Thyroid gland (tissue), 4 donors: Measurements from ENCODE around the gene FOXE3. TPM values are rescaled to one million over a fixed set of nuclear protein-coding genes. Genes with fewer than 3 reads are reported as not detected.

Experiments used
- DNase-seq, 2 donors: peaks; one replicate each; pipeline ENCODE4 v3.0.0-alpha.2; 2019
- H3K27ac ChIP-seq, 3 donors: fragments of 200-600 bp; sonication (generic); 1 replicate in 2 of 3; 2 replicates in 1 of 3; pipeline ENCODE4 v1.5.1; 2016 to 2019; ENCODE audit warnings: mild to moderate bottlenecking in 1 of 3, moderate library complexity in 1 of 3
- H3K27me3 ChIP-seq: fragments of 200-600 bp; sonication (generic); one replicate; pipeline ENCODE4 v1.5.1; 2019
- H3K36me3 ChIP-seq, 2 donors: fragments of 200-600 bp; sonication (generic); one replicate each; pipeline ENCODE4 v1.5.1; 2016 to 2019
- H3K4me1 ChIP-seq, 2 donors: fragments of 200-600 bp; sonication (generic); one replicate each; pipeline ENCODE4 v1.5.1; 2017 to 2019
- H3K4me3 ChIP-seq, 3 donors: fragments of 200-600 bp; sonication (generic); replicated peaks in 1 of 3; 1 replicate in 2 of 3; 2 replicates in 1 of 3; pipeline ENCODE4 v1.5.1; 2016; ENCODE audit warnings: mild to moderate bottlenecking in 1 of 3
- H3K9me3 ChIP-seq: fragments of 200-600 bp; sonication (generic); one replicate; pipeline ENCODE4 v1.5.1; 2017
- POLR2A ChIP-seq, 2 donors: fragments of 450-650 bp; IDR thresholded peaks; one replicate each; pipeline ENCODE4 v1.6.1; 2017; ENCODE audit warnings: antibody characterized with exemption in 2 of 2, mild to moderate bottlenecking in 2 of 2, moderate library complexity in 1 of 2
- WGBS, 2 donors: methylation state at CpG; one replicate each; pipeline ENCODE4 v1.1.5; 2017; 5-methylcytosine and 5-hydroxymethylcytosine counted together
- intact Hi-C: fragments of 100-400 bp; cut with DNase I; formaldehyde crosslinking; loops from one replicate; pipeline ENCODE4 v1.15.1; 2023
- total RNA-seq, 4 donors: library from RNA; depleted of rRNA; stranded (reverse); fragments of >200 nt; gene quantifications; one replicate each; pipeline ENCODE4 v1.2.3, GENCODE V29; 2016
- TF ChIP-seq, protein P1 (sequence below), 6 experiments: fragments of 200-600 bp in 3 of 6; fragments of 450-650 bp in 3 of 6; sonication (generic) in 3 of 6; IDR thresholded peaks; one replicate each; pipeline ENCODE4 v1.5.1; 2016 to 2019; ENCODE audit warnings: antibody characterized with exemption in 6 of 6, mild to moderate bottlenecking in 2 of 6, inconsistent platforms in 1 of 6, moderate library complexity in 1 of 6

The FOXE3 gene
- total RNA-seq, 4 donors from 2014 or later = not detected

DNA sequence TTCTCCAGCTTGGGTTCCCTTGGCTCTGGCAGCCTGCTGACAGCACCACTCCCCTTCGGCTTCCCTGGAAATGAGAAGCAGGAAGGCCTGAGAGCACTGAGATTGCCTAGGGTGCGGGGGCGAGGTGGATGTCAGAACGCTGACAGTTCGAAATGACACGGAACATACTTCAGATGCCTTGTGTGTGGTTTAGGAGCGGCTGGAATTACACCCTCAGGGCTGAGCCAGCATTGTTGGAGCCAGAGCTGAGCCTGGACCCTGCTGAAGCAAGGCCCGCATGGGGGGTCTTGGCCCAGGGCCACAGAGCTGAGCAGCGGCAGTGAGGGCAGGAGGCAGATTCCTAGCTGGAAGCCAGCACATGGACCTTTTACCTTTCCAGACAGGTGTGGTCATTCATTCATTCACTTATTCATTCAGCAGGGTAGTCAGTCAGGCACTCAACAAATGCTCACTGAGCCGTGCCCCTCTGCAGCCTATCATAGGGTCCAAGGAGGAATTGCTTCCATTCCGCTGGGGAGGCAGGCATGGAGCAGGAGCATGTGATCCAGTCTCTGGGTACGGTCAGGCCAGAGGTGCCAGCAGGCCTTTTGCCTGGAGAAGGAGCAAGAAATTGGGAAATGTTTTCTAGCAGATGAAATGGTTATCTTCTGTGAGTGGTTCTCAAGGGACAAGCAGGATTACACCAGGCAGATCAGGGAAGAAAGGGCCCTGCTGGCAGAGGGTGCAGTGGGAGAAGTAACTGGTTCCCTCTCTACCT, 6.6 kb upstream of the FOXE3 start:
- H3K27me3 ChIP-seq = no peaks in the 10 kb centered on the region
- no peak overlapping the region for H3K4me3 ChIP-seq
- H3K36me3 ChIP-seq = no peaks in the 10 kb centered on the region
- no peak for DNase-seq
- H3K27ac ChIP-seq = no peak overlapping the region
- no peaks in the 10 kb centered on the region for H3K9me3 ChIP-seq
- intact Hi-C loops = no loop called here
- H3K4me1 ChIP-seq = no peaks in the 10 kb centered on the region
- WGBS, 2 donors = 78 to 80% methylated on average over 10 to 12 of the region's 12 CpGs
- TF ChIP-seq, protein P1, sequence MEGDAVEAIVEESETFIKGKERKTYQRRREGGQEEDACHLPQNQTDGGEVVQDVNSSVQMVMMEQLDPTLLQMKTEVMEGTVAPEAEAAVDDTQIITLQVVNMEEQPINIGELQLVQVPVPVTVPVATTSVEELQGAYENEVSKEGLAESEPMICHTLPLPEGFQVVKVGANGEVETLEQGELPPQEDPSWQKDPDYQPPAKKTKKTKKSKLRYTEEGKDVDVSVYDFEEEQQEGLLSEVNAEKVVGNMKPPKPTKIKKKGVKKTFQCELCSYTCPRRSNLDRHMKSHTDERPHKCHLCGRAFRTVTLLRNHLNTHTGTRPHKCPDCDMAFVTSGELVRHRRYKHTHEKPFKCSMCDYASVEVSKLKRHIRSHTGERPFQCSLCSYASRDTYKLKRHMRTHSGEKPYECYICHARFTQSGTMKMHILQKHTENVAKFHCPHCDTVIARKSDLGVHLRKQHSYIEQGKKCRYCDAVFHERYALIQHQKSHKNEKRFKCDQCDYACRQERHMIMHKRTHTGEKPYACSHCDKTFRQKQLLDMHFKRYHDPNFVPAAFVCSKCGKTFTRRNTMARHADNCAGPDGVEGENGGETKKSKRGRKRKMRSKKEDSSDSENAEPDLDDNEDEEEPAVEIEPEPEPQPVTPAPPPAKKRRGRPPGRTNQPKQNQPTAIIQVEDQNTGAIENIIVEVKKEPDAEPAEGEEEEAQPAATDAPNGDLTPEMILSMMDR (IDR thresholded peaks at IDR 0.05) = no peak
- no peak for TF ChIP-seq POLR2A (IDR thresholded peaks at IDR 0.05)

DNA sequence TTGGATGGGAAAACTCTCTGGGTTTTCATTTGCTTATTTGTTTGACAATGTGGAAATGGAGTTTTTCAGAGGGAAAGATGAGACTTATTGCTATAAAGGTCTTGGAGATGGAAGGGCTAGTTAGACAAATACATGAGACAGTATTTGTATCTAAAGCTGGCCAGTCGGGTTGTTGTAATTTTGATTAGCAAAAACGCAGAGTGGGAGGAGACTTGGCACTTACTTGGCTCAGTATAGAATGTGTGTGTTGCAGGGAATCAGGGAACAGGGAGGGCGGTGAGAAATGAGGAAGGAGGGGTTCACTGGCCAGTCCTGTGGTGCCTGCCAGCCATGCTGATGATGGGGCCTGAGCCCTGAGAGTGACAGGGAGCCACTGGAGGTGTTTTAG, 6.0 kb upstream of the FOXE3 start:
- no peaks in the 10 kb centered on the region for H3K36me3 ChIP-seq
- no peaks in the 10 kb centered on the region for H3K9me3 ChIP-seq
- no peak for TF ChIP-seq POLR2A (IDR thresholded peaks at IDR 0.05)
- TF ChIP-seq, protein P1 (IDR thresholded peaks at IDR 0.05) = no peak
- no peaks in the 10 kb centered on the region for H3K4me1 ChIP-seq
- intact Hi-C loops = no loop called here
- DNase-seq = no peak
- no peak overlapping the region for H3K4me3 ChIP-seq
- no peaks in the 10 kb centered on the region for H3K27me3 ChIP-seq
- no peak overlapping the region for H3K27ac ChIP-seq
- 65 to 67% methylated on average over 3 of the region's 3 CpGs for WGBS, 2 donors

DNA sequence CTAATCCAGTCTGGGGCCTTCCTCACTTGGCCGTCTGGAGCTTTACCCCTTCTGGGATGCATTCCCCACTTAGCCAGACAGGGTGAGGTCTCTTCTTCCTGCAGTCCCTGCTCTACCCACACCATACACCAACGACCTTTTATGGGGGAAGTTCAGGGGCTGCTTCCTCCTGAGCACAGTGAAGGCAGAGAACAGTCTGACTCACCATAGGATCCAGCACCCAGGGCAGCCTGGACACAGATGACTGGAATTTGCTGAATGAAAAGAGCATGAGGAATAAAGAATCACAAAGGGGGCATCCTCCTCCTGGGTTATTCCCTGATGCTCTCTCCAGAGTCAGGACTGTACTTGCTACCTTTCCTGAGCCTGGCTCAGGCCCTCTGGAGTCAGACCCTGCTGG, 4.6 kb upstream of the FOXE3 start:
- Histone ChIP-seq H3K4me1 (no peaks in the 10 kb centered on the region), H3K36me3 (no peaks in the 10 kb centered on the region), H3K9me3 (no peaks in the 10 kb centered on the region), H3K27me3 (no peaks in the 10 kb centered on the region), H3K27ac (no peak overlapping the region), H3K4me3 (no peak overlapping the region)
- intact Hi-C loops = no loop called here
- TF ChIP-seq, protein P1 (IDR thresholded peaks at IDR 0.05) = no peak
- TF ChIP-seq POLR2A (IDR thresholded peaks at IDR 0.05) = no peak
- no peak for DNase-seq
- whole genome bisulfite sequencing, 2 donors = 60 to 100% methylated on average over 1 to 2 of the region's 2 CpGs

DNA sequence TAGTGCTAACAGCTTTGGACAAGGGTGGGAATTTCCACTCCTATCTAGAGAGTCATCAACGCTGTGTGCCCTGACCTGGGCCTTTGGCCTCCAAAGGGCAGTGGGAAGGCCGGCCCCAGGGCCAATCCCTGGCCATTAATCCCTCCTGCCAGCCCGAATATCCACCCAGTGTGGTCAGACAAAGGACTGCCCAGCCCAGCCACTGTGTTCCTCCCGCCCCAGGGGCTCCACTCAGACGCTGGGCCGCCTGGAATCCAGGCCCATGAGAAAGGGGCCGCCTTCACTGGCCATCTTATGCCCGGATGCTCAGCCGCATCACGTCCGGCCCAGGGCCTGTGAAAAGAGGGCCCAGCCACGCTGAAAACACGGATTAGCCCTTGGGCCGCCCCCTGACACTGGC, 3.6 kb upstream of the FOXE3 start:
- TF ChIP-seq, protein P1 (IDR thresholded peaks at IDR 0.05) = no peak
- no peak for TF ChIP-seq POLR2A (IDR thresholded peaks at IDR 0.05)
- H3K36me3 ChIP-seq = no peaks in the 10 kb centered on the region
- no peak overlapping the region for H3K27ac ChIP-seq
- intact Hi-C loops = no loop called here
- no peak overlapping the region for H3K4me3 ChIP-seq
- no peak for DNase-seq
- H3K27me3 ChIP-seq = peaks cover 3% of the 10 kb centered on the region
- H3K4me1 ChIP-seq = no peaks in the 10 kb centered on the region
- WGBS, 2 donors = 80 to 94% methylated on average over 11 to 14 of the region's 14 CpGs
- H3K9me3 ChIP-seq = no peaks in the 10 kb centered on the region

DNA sequence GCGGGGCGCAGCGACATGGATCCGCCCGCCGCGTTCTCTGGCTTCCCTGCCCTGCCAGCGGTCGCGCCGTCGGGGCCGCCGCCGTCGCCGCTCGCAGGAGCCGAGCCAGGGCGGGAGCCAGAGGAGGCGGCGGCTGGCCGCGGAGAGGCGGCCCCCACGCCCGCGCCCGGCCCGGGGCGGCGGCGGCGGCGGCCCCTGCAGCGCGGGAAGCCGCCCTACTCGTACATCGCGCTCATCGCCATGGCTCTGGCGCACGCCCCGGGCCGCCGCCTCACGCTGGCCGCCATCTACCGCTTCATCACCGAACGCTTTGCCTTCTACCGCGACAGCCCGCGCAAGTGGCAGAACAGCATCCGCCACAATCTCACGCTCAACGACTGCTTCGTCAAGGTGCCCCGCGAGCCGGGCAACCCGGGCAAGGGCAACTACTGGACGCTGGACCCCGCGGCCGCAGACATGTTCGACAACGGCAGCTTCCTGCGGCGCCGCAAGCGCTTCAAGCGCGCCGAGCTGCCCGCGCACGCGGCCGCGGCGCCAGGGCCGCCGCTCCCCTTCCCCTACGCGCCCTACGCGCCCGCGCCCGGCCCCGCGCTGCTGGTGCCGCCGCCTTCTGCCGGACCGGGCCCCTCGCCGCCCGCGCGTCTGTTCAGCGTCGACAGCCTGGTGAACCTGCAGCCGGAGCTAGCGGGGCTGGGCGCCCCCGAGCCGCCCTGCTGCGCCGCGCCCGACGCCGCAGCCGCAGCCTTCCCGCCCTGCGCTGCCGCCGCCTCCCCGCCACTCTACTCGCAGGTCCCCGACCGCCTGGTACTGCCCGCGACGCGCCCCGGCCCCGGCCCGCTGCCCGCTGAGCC, 459 bp downstream of the FOXE3 start:
- no peak for DNase-seq
- no CpG with 5 or more reads among the region's 134 CpGs for WGBS, 2 donors

More for the DNA sequence above, 459 bp downstream of the FOXE3 start:
- H3K36me3 ChIP-seq = no peaks in the 10 kb centered on the region
- peaks cover 3% of the 10 kb centered on the region for H3K27me3 ChIP-seq
- H3K4me3 ChIP-seq = no peak overlapping the region
- intact Hi-C loops = no loop called here
- TF ChIP-seq POLR2A (IDR thresholded peaks at IDR 0.05) = no peak
- TF ChIP-seq, protein P1 (IDR thresholded peaks at IDR 0.05) = no peak
- no peak overlapping the region for H3K27ac ChIP-seq
- no peaks in the 10 kb centered on the region for H3K9me3 ChIP-seq
- H3K4me1 ChIP-seq = no peaks in the 10 kb centered on the region
